ENCODE measurements around the gene C1orf21. TPM values are rescaled to one million over a fixed set of nuclear protein-coding genes. Genes with fewer than 3 reads are reported as not detected.
"Not testable (repeated sequence)": the region's sequence is repeated elsewhere in the genome, so short reads cannot be mapped to it uniquely, and the experiment has no call there.

Gene C1orf21
- total RNA-seq, 1 donor from 2014 or later = 3.3 TPM

- intact Hi-C loops (cut with micrococcal nuclease) = no loop called here
Measured at GRCh38 chr1:184595596-184595995, 208.8 kb downstream of the C1orf21 start.

- intact Hi-C loops (cut with micrococcal nuclease) = no loop called here
Measured at GRCh38 chr1:184596950-184597645, 210.3 kb downstream of the C1orf21 start.

GRCh38 chr1:184597650-184598357 is 211.0 kb downstream of the C1orf21 start:
- intact Hi-C loops (cut with micrococcal nuclease) = no loop called here

- intact Hi-C loops (cut with micrococcal nuclease) = no loop called here
Measured at GRCh38 chr1:184598403-184599193, 211.8 kb downstream of the C1orf21 start.

- intact Hi-C loops (cut with micrococcal nuclease) = no loop called here
Measured at GRCh38 chr1:184604152-184604900, 217.5 kb downstream of the C1orf21 start.

- intact Hi-C loops (cut with micrococcal nuclease) = no loop called here
Measured at GRCh38 chr1:184605941-184606340, 219.1 kb downstream of the C1orf21 start.

GRCh38 chr1:184606786-184607185 is 220.0 kb downstream of the C1orf21 start:
- intact Hi-C loops (cut with micrococcal nuclease) = no loop called here

- intact Hi-C loops (cut with micrococcal nuclease) = no loop called here
Measured at GRCh38 chr1:184608581-184608980, 221.8 kb downstream of the C1orf21 start.

- intact Hi-C loops (cut with micrococcal nuclease) = no loop called here
Measured at GRCh38 chr1:184608990-184609389, 222.2 kb downstream of the C1orf21 start.

- intact Hi-C loops (cut with micrococcal nuclease) = no loop called here
Measured at GRCh38 chr1:184610876-184611595, 224.2 kb downstream of the C1orf21 start.

GRCh38 chr1:184612229-184612628 is 225.4 kb downstream of the C1orf21 start:
- intact Hi-C loops (cut with micrococcal nuclease) = not testable (repeated sequence)

GRCh38 chr1:184614667-184615066 is 227.8 kb downstream of the C1orf21 start:
- intact Hi-C loops (cut with micrococcal nuclease) = no loop called here

GRCh38 chr1:184615301-184615700 is 228.5 kb downstream of the C1orf21 start:
- intact Hi-C loops (cut with micrococcal nuclease) = no loop called here

GRCh38 chr1:184616504-184616903 is 229.7 kb downstream of the C1orf21 start:
- intact Hi-C loops (cut with micrococcal nuclease) = no loop called here

- intact Hi-C loops (cut with micrococcal nuclease) = no loop called here
Measured at GRCh38 chr1:184617433-184618029, 230.7 kb downstream of the C1orf21 start.

GRCh38 chr1:184618851-184619250 is 232.0 kb downstream of the C1orf21 start:
- intact Hi-C loops (cut with micrococcal nuclease) = no loop called here

- intact Hi-C loops (cut with micrococcal nuclease) = no loop called here
Measured at GRCh38 chr1:184620469-184620868, 233.6 kb downstream of the C1orf21 start.

- intact Hi-C loops (cut with micrococcal nuclease) = no loop called here
Measured at GRCh38 chr1:184621260-184621659, 234.4 kb downstream of the C1orf21 start.

- intact Hi-C loops (cut with micrococcal nuclease) = no loop called here
Measured at GRCh38 chr1:184622136-184622823, 235.5 kb downstream of the C1orf21 start.

GRCh38 chr1:184623404-184623803 is 236.6 kb downstream of the C1orf21 start:
- intact Hi-C loops (cut with micrococcal nuclease) = no loop called here

Measured in T-helper 2 cell treated with Interferon-gamma antibody and Interleukin-4, amounts not matched to agents 100 ng/mL and 5 ng/mL, for 36 hours (primary cell).